H9 (cell line): ENCODE data around the gene TGFBR2. TPM values are rescaled to one million over a fixed set of nuclear protein-coding genes. Genes with fewer than 3 reads are reported as not detected.

ENCODE experiments used
- DNase-seq: peaks from one replicate; pipeline ENCODE4 v3.0.0-alpha.2; 2017
- H2AFZ ChIP-seq: one replicate; pipeline ENCODE4 v1.6.1; 2013; ENCODE audit warnings: mild to moderate bottlenecking, low read length, control low read depth, moderate library complexity
- H2AK5ac ChIP-seq: 2 replicates; pipeline ENCODE4 v1.6.1; 2013; ENCODE audit warnings: low read length, control low read depth, mixed read lengths; ENCODE audit not compliant: insufficient read length
- H2BK120ac ChIP-seq: one replicate; pipeline ENCODE4 v1.6.1; 2013; ENCODE audit warnings: low read depth, mild to moderate bottlenecking, low read length, control low read depth, inconsistent platforms; ENCODE audit not compliant: poor library complexity, severe bottlenecking
- H2BK12ac ChIP-seq: 2 replicates; pipeline ENCODE4 v1.6.1; 2013; ENCODE audit warnings: low read length, control low read depth, mixed read lengths, low read depth; ENCODE audit not compliant: insufficient read length
- H2BK15ac ChIP-seq: 2 replicates; pipeline ENCODE4 v1.6.1; 2013; ENCODE audit warnings: low read depth, low read length, control low read depth
- H2BK20ac ChIP-seq: one replicate; pipeline ENCODE4 v1.6.1; 2013; ENCODE audit warnings: low read depth, mild to moderate bottlenecking, low read length, control low read depth, inconsistent platforms; ENCODE audit not compliant: poor library complexity, severe bottlenecking
- H2BK5ac ChIP-seq: 2 replicates; pipeline ENCODE4 v1.6.1; 2013; ENCODE audit warnings: low read length, control low read depth, mixed read lengths; ENCODE audit not compliant: insufficient read length
- H3K14ac ChIP-seq: 2 replicates; pipeline ENCODE4 v1.6.1; 2013; ENCODE audit warnings: low read length, control low read depth; ENCODE audit not compliant: insufficient read depth
- H3K18ac ChIP-seq: 2 replicates; pipeline ENCODE4 v1.6.1; 2013; ENCODE audit warnings: low read depth, mild to moderate bottlenecking, mixed read lengths, low read length, control low read depth; ENCODE audit not compliant: insufficient read length
- H3K23ac ChIP-seq: 2 replicates; pipeline ENCODE4 v1.6.1; 2013; ENCODE audit warnings: low read length, control low read depth, mixed read lengths, low read depth; ENCODE audit not compliant: insufficient read length
- H3K23me2 ChIP-seq: 2 replicates; pipeline ENCODE4 v1.6.1; 2013; ENCODE audit warnings: low read depth, mild to moderate bottlenecking, mixed read lengths, low read length, control low read depth; ENCODE audit not compliant: insufficient read length, poor library complexity, severe bottlenecking
- H3K27ac ChIP-seq: 2 replicates; pipeline ENCODE4 v1.5.1; 2013; ENCODE audit warnings: low read length, control low read depth, mixed read lengths, low read depth; ENCODE audit not compliant: insufficient read length
- H3K27me3 ChIP-seq: 2 replicates; pipeline ENCODE4 v1.6.1; 2013; ENCODE audit warnings: low read length, control low read depth, inconsistent platforms; ENCODE audit not compliant: insufficient read depth
- H3K4ac ChIP-seq: 2 replicates; pipeline ENCODE4 v1.6.1; 2013; ENCODE audit warnings: low read depth, mild to moderate bottlenecking, control low read depth, inconsistent platforms, low read length, moderate library complexity
- H3K4me1 ChIP-seq: 2 replicates; pipeline ENCODE4 v1.6.1; 2013; ENCODE audit warnings: low read length, control low read depth, inconsistent platforms; ENCODE audit not compliant: insufficient read depth
- H3K4me2 ChIP-seq: 2 replicates; pipeline ENCODE4 v1.6.1; 2013; ENCODE audit warnings: low read length, control low read depth, mixed read lengths; ENCODE audit not compliant: insufficient read length, insufficient read depth
- H3K56ac ChIP-seq: 2 replicates; pipeline ENCODE4 v1.6.1; 2013; ENCODE audit warnings: low read depth, mild to moderate bottlenecking, mixed read lengths, low read length, control low read depth; ENCODE audit not compliant: insufficient read length
- H3K79me1 ChIP-seq: 2 replicates; pipeline ENCODE4 v1.6.1; 2013; ENCODE audit warnings: low read depth, mild to moderate bottlenecking, moderate library complexity, low read length, control low read depth, inconsistent platforms; ENCODE audit not compliant: insufficient read depth, poor library complexity, severe bottlenecking
- H3K79me2 ChIP-seq: 2 replicates; pipeline ENCODE4 v1.6.1; 2013; ENCODE audit warnings: low read length, control low read depth, inconsistent platforms; ENCODE audit not compliant: insufficient read depth
- H3K9ac ChIP-seq: 2 replicates; pipeline ENCODE4 v1.6.1; 2013; ENCODE audit warnings: low read length, control low read depth, mixed read lengths; ENCODE audit not compliant: insufficient read length; ENCODE audit errors: extremely low read depth
- H3K9me3 ChIP-seq: one replicate; pipeline ENCODE4 v1.6.1; 2013; ENCODE audit warnings: low read depth, low read length, inconsistent platforms; ENCODE audit not compliant: control insufficient read depth
- H3T11ph ChIP-seq: one replicate; pipeline ENCODE4 v1.6.1; 2013; ENCODE audit warnings: mild to moderate bottlenecking, low read length, control low read depth, inconsistent platforms
- H4K20me1 ChIP-seq: one replicate; pipeline ENCODE4 v1.6.1; 2013; ENCODE audit not compliant: control insufficient read depth, insufficient read length, insufficient read depth
- H4K5ac ChIP-seq: 2 replicates; pipeline ENCODE4 v1.6.1; 2013; ENCODE audit warnings: low read depth, mild to moderate bottlenecking, mixed read lengths, low read length, control low read depth; ENCODE audit not compliant: insufficient read length
- H4K8ac ChIP-seq: replicated peaks from 2 replicates; pipeline ENCODE4 v1.6.1; 2013; ENCODE audit warnings: low read length, control low read depth, mixed read lengths, low read depth; ENCODE audit not compliant: insufficient read length
- H4K91ac ChIP-seq: 2 replicates; pipeline ENCODE4 v1.6.1; 2013; ENCODE audit warnings: low read depth, mild to moderate bottlenecking, moderate library complexity, mixed read lengths, low read length, control low read depth; ENCODE audit not compliant: insufficient read length
- H3K27ac Mint-ChIP-seq, 3 experiments: 2 replicates in 2 of 3; 3 replicates in 1 of 3; pipeline ENCODE4 v1.8.0; 2020 to 2021; ENCODE audit warnings: mixed read lengths in 3 of 3, mild to moderate bottlenecking in 1 of 3, moderate library complexity in 1 of 3
- H3K27me3 Mint-ChIP-seq: 2 replicates; pipeline ENCODE4 v1.8.0; 2021; ENCODE audit warnings: low read depth, mild to moderate bottlenecking, moderate library complexity, mixed read lengths
- H3K36me3 Mint-ChIP-seq, 3 experiments: 2 replicates in 2 of 3; 3 replicates in 1 of 3; pipeline ENCODE4 v1.8.0; 2020 to 2021; ENCODE audit warnings: low read depth in 3 of 3, mixed read lengths in 3 of 3; ENCODE audit not compliant: insufficient read depth in 1 of 3
- H3K4me1 Mint-ChIP-seq, 2 experiments: 2 replicates each; pipeline ENCODE4 v1.8.0; 2020; ENCODE audit warnings: mixed read lengths in 2 of 2
- H3K4me3 Mint-ChIP-seq, 2 experiments: 2 replicates in 1 of 2; 3 replicates in 1 of 2; pipeline ENCODE4 v1.8.0; 2020 to 2021; ENCODE audit warnings: mild to moderate bottlenecking in 2 of 2, mixed read lengths in 2 of 2, moderate library complexity in 1 of 2
- H3K9me3 Mint-ChIP-seq, 2 experiments: 2 replicates in 1 of 2; 3 replicates in 1 of 2; pipeline ENCODE4 v1.8.0; 2020; ENCODE audit warnings: mild to moderate bottlenecking in 2 of 2, mixed read lengths in 2 of 2, moderate library complexity in 1 of 2
- WGBS: extraction: QIAGEN DNeasy Blood & Tissue Kit; methylation state at CpG from one replicate; pipeline ENCODE4 v1.1.7; 2013; ENCODE audit warnings: missing lambda C conversion rate, low lambda C conversion rate, mixed read lengths; ENCODE audit not compliant: insufficient read length; ENCODE audit errors: extremely low coverage; 5-methylcytosine and 5-hydroxymethylcytosine counted together
- total RNA-seq: library from RNA; stranded (reverse); gene quantifications from 2 replicates; pipeline ENCODE4 v1.2.1, GENCODE V29; 2021
- TF ChIP-seq, protein P1 (sequence below): fragments of 200-600 bp; sonication (generic); conservative IDR thresholded peaks from 3 replicates; pipeline ENCODE4 v1.8.0; 2021; ENCODE audit warnings: antibody characterized with exemption, mild to moderate bottlenecking

The TGFBR2 gene
- total RNA-seq, 1 experiment from 2014 or later: 10.6 TPM

DNA sequence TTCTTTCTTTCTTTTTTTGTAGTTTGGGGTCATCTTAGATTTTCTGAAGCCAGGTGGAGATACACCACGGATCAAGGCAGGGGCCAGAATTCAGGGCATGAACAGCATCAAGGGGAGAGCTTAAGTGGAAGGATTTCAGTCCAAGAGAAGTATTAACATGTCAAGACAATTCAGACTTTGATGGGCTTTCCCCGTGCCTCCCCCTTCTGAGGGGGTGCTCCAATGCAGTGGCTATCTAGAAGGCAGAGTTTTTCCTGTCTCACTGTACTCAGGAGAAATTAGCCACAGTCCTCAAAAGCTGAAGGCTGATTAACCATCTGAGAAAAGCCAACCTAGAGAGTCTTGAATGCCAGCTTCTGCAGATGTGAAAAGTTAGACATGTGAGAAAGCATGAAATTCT is 127.3 kb downstream of the TGFBR2 start:
- H3K4me3 Mint-ChIP-seq: no peak overlapping the region
- no peak overlapping the region for H4K8ac ChIP-seq

More for the DNA sequence above, 127.3 kb downstream of the TGFBR2 start:
- Histone ChIP-seq H2BK15ac (no peak overlapping the region), H3K56ac (no peak overlapping the region), H3K4me1 (no peaks in the 10 kb centered on the region; the same call in 1 of the 2 replicates), H4K5ac (no peak overlapping the region), H2BK12ac (no peak overlapping the region), H3K18ac (no peak overlapping the region), H2AK5ac (no peak overlapping the region), H3K4me2 (no peak overlapping the region), H2BK20ac (no peak overlapping the region), H2BK5ac (no peak overlapping the region), H4K20me1 (no peaks in the 10 kb centered on the region), H3T11ph (no peak overlapping the region), H3K14ac (no peak overlapping the region), H3K27me3 (no peaks in the 10 kb centered on the region), H3K23me2 (no peaks in the 10 kb centered on the region), H3K79me1 (no peaks in the 10 kb centered on the region), H3K23ac (no peak overlapping the region), H2BK120ac (no peak overlapping the region), H3K9me3 (no peaks in the 10 kb centered on the region), H4K91ac (no peak overlapping the region), H3K27ac (no peak overlapping the region), H3K4ac (no peak overlapping the region), H3K79me2 (no peaks in the 10 kb centered on the region), H2AFZ (no peak overlapping the region), H3K9ac (no peak overlapping the region)
- Mint-ChIP-seq H3K36me3 (peaks cover 0 to 5% (median 0%) of the 10 kb centered on the region in 3 experiments; a peak in 1 of 7 replicates), H3K27me3 (no peaks in the 10 kb centered on the region), H3K9me3 (no peaks in the 10 kb centered on the region), H3K27ac (no peak overlapping the region), H3K4me1 (peaks cover 0 to 3% of the 10 kb centered on the region in 2 experiments; a peak in 1 of 4 replicates)
- TF ChIP-seq, protein P1, sequence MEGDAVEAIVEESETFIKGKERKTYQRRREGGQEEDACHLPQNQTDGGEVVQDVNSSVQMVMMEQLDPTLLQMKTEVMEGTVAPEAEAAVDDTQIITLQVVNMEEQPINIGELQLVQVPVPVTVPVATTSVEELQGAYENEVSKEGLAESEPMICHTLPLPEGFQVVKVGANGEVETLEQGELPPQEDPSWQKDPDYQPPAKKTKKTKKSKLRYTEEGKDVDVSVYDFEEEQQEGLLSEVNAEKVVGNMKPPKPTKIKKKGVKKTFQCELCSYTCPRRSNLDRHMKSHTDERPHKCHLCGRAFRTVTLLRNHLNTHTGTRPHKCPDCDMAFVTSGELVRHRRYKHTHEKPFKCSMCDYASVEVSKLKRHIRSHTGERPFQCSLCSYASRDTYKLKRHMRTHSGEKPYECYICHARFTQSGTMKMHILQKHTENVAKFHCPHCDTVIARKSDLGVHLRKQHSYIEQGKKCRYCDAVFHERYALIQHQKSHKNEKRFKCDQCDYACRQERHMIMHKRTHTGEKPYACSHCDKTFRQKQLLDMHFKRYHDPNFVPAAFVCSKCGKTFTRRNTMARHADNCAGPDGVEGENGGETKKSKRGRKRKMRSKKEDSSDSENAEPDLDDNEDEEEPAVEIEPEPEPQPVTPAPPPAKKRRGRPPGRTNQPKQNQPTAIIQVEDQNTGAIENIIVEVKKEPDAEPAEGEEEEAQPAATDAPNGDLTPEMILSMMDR: no peak
- no CpG with 5 or more reads among the region's 2 CpGs for WGBS
- DNase-seq: no peak
